Hepatocyte (in vitro differentiated cells): ENCODE data around the gene HOXA11.

ENCODE experiments used
- CTCF ChIP-seq: fragments of 200-600 bp; sonication (generic); IDR thresholded peaks from 2 replicates; pipeline ENCODE4 v1.5.1; 2016; ENCODE audit warnings: antibody characterized with exemption, mild to moderate bottlenecking; ENCODE audit not compliant: poor library complexity
- EZH2 ChIP-seq: fragments of 200-600 bp; sonication (generic); IDR thresholded peaks from 2 replicates; pipeline ENCODE4 v1.6.1; 2016; ENCODE audit warnings: antibody characterized with exemption, mild to moderate bottlenecking, borderline replicate concordance

- TF ChIP-seq CTCF (no peak), EZH2 (no peak)
Observed at GRCh38 chr7:27134392-27134791, 50.6 kb downstream of the HOXA11 start.
